Trophoblast cell (in vitro differentiated cells and primary cell): Measurements from ENCODE around the gene LAG3.
"Not testable (repeated sequence)": the region's sequence is repeated elsewhere in the genome, so short reads cannot be mapped to it uniquely, and the experiment has no call there.

Experiments
- DNase-seq, 2 donors: peaks; one replicate each; pipeline ENCODE4 v3.0.0-alpha.2; 2016
- H2AFZ ChIP-seq: 2 replicates; pipeline ENCODE4 v1.6.1; 2013; ENCODE audit warnings: low read length, moderate library complexity, mild to moderate bottlenecking; ENCODE audit not compliant: insufficient read depth, poor library complexity
- H2AK5ac ChIP-seq: 2 replicates; pipeline ENCODE4 v1.6.1; 2013; ENCODE audit warnings: mild to moderate bottlenecking, low read length
- H2BK120ac ChIP-seq: 2 replicates; pipeline ENCODE4 v1.6.1; 2013; ENCODE audit warnings: low read length, mild to moderate bottlenecking, moderate library complexity; ENCODE audit not compliant: insufficient read depth, poor library complexity
- H2BK12ac ChIP-seq: 2 replicates; pipeline ENCODE4 v1.6.1; 2013; ENCODE audit warnings: mild to moderate bottlenecking, low read length, moderate library complexity
- H2BK5ac ChIP-seq: 2 replicates; pipeline ENCODE4 v1.6.1; 2013; ENCODE audit warnings: low read length, low read depth, moderate library complexity, mild to moderate bottlenecking; ENCODE audit not compliant: poor library complexity
- H3K14ac ChIP-seq: 2 replicates; pipeline ENCODE4 v1.6.1; 2013; ENCODE audit warnings: mild to moderate bottlenecking, low read length
- H3K18ac ChIP-seq: 2 replicates; pipeline ENCODE4 v1.6.1; 2013; ENCODE audit warnings: mild to moderate bottlenecking, low read length
- H3K23ac ChIP-seq: 2 replicates; pipeline ENCODE4 v1.6.1; 2013; ENCODE audit warnings: low read length
- H3K27ac ChIP-seq: 2 replicates; pipeline ENCODE4 v1.5.1; 2013; ENCODE audit warnings: low read depth, mild to moderate bottlenecking, inconsistent platforms, low read length, moderate library complexity
- H3K27me3 ChIP-seq: 2 replicates; pipeline ENCODE4 v1.6.1; 2013; ENCODE audit warnings: inconsistent platforms, mild to moderate bottlenecking, low read length, moderate library complexity; ENCODE audit not compliant: insufficient read depth
- H3K36me3 ChIP-seq, 2 experiments: 1 replicate in 1 of 2; 2 replicates in 1 of 2; pipeline ENCODE4 v1.6.1; 2013; ENCODE audit warnings: low read length in 2 of 2, mild to moderate bottlenecking in 2 of 2, moderate library complexity in 1 of 2; ENCODE audit not compliant: insufficient read depth in 2 of 2, control insufficient read depth in 1 of 2
- H3K4ac ChIP-seq: 2 replicates; pipeline ENCODE4 v1.6.1; 2013; ENCODE audit warnings: low read depth, mild to moderate bottlenecking, low read length, moderate library complexity
- H3K4me1 ChIP-seq, 2 experiments: 1 replicate in 1 of 2; 2 replicates in 1 of 2; pipeline ENCODE4 v1.6.1; 2013; ENCODE audit warnings: low read length in 2 of 2, mild to moderate bottlenecking in 2 of 2, moderate library complexity in 1 of 2; ENCODE audit not compliant: insufficient read depth in 2 of 2, control insufficient read depth in 1 of 2
- H3K4me2 ChIP-seq: 2 replicates; pipeline ENCODE4 v1.6.1; 2013; ENCODE audit warnings: inconsistent platforms, mild to moderate bottlenecking, low read length, moderate library complexity
- H3K4me3 ChIP-seq: 2 replicates; pipeline ENCODE4 v1.5.1; 2013; ENCODE audit warnings: mild to moderate bottlenecking, low read depth, low read length, inconsistent platforms
- H3K79me1 ChIP-seq: one replicate; pipeline ENCODE4 v1.6.1; 2013; ENCODE audit warnings: low read length
- H3K79me2 ChIP-seq: 2 replicates; pipeline ENCODE4 v1.6.1; 2013; ENCODE audit warnings: low read length, mild to moderate bottlenecking; ENCODE audit not compliant: control insufficient read depth, insufficient read depth, poor library complexity
- H3K9ac ChIP-seq: 2 replicates; pipeline ENCODE4 v1.6.1; 2013; ENCODE audit warnings: mild to moderate bottlenecking, low read length
- H3K9me3 ChIP-seq: 2 replicates; pipeline ENCODE4 v1.6.1; 2013; ENCODE audit warnings: low read depth, mild to moderate bottlenecking, control low read depth, inconsistent platforms, low read length; ENCODE audit not compliant: insufficient read depth
- H4K12ac ChIP-seq: 2 replicates; pipeline ENCODE4 v1.6.1; 2013; ENCODE audit warnings: low read depth, mild to moderate bottlenecking, low read length, moderate library complexity
- H4K8ac ChIP-seq: 2 replicates; pipeline ENCODE4 v1.6.1; 2013; ENCODE audit warnings: low read depth, mild to moderate bottlenecking, low read length, moderate library complexity
- H4K91ac ChIP-seq: one replicate; pipeline ENCODE4 v1.6.1; 2013; ENCODE audit warnings: low read depth, mild to moderate bottlenecking, low read length, moderate library complexity
- WGBS: extraction: QIAGEN DNeasy Blood & Tissue Kit; methylation state at CpG from one replicate; pipeline ENCODE4 v1.1.7; 2013; ENCODE audit warnings: missing lambda C conversion rate; ENCODE audit not compliant: insufficient read length, insufficient coverage; ENCODE audit errors: extremely low coverage; 5-methylcytosine and 5-hydroxymethylcytosine counted together

The LAG3 gene

DNA sequence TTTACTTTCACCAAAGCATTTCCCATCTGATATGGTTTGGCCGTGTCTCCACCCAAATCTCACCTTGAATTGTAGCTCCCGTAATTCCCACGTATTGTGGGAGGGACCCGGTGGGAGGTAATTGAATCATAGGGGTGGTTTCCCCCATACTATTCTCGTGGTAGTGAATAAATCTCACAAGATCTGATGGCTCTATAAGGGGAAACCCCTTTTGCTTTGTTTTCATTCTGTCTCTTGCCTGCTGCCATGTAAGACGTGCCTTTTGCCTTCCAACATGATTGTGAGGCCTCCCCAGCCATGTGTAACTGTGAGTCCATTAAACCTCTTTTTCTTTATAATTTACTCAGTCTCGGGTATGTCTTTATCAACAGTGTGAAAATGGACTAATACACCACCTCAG lies 29.0 kb upstream of the LAG3 start:
- peaks cover 15 to 26% of the 10 kb centered on the region in 2 experiments for H3K36me3 ChIP-seq
- not testable (repeated sequence) for H3K9me3 ChIP-seq, H3K4ac ChIP-seq, H4K12ac ChIP-seq, DNase-seq, H3K27me3 ChIP-seq, H3K23ac ChIP-seq, H3K4me2 ChIP-seq, H3K79me2 ChIP-seq, H3K4me3 ChIP-seq, H2AFZ ChIP-seq, H3K9ac ChIP-seq, H2AK5ac ChIP-seq, H3K79me1 ChIP-seq, H3K14ac ChIP-seq, H2BK5ac ChIP-seq, H2BK120ac ChIP-seq, H4K8ac ChIP-seq, H4K91ac ChIP-seq, H2BK12ac ChIP-seq, H3K27ac ChIP-seq, H3K18ac ChIP-seq
- peaks cover 15 to 19% of the 10 kb centered on the region in 2 experiments for H3K4me1 ChIP-seq
- WGBS: no CpG with 5 or more reads among the region's 7 CpGs

DNA sequence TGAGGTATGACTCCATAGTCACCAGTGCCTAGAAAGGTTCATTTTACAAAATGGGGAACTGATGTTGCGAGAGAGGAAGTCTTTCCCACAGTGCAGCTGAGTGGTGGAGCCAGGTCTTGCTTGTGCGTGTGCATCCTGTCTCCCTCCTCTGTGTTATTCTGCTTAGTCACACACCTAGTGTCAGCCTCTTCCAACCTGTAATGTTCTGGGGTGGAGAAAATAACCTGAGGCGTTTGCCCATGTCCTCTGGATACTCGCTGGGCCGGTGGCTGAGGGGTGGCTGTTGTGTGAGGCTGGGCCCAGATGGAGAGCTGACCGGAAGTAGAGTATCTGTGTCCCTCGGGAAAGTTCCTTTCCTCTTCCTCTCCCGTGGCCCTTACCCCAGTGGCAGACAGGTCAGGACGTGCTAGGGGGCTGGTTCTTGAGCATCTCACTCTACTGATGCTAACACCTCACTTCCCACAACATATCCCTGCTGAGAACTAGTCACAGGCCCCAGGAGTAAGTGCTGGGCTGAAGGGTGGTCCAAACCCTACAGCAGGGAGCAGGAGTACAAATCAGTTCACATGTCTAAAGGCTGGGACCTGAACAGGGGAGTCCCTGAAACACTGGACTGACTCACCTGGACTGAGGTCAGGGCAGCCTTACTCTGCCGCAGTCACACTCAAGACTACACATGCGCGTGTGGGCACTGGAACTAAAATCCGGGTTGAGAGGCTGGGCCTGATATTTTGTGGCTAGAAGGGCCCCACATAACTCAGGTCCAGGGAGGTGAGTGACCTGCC lies 26.4 kb upstream of the LAG3 start:
- Histone ChIP-seq H2AK5ac (no peak overlapping the region), H3K4me3 (no peak overlapping the region), H2BK5ac (peak overlapping the region; percentile 6), H2AFZ (no peak overlapping the region), H3K27ac (peak overlapping the region; percentile 48), H2BK120ac (no peak overlapping the region), H3K4me1 (peaks cover 15 to 19% of the 10 kb centered on the region in 2 experiments), H3K27me3 (no peaks in the 10 kb centered on the region), H3K23ac (no peak overlapping the region), H3K4me2 (no peak overlapping the region), H3K4ac (no peak overlapping the region), H3K36me3 (peaks cover 37 to 51% of the 10 kb centered on the region in 2 experiments), H4K8ac (no peak overlapping the region), H3K14ac (no peak overlapping the region), H4K91ac (peak overlapping the region; percentile 52), H3K79me1 (no peaks in the 10 kb centered on the region), H3K9ac (no peak overlapping the region), H3K9me3 (peaks cover 5% of the 10 kb centered on the region), H3K79me2 (no peaks in the 10 kb centered on the region), H2BK12ac (no peak overlapping the region), H3K18ac (no peak overlapping the region), H4K12ac (no peak overlapping the region)
- peak; percentile 46 to 60 for DNase-seq
- no CpG with 5 or more reads among the region's 13 CpGs for WGBS

- H4K8ac ChIP-seq: no peak overlapping the region
- H4K12ac ChIP-seq: no peak overlapping the region
- H3K14ac ChIP-seq: no peak overlapping the region
- H3K18ac ChIP-seq: no peak overlapping the region
- no peak overlapping the region for H3K4ac ChIP-seq
- no peak overlapping the region for H2BK120ac ChIP-seq
- no peak overlapping the region for H2AK5ac ChIP-seq
- H3K79me1 ChIP-seq: peaks cover under 1% of the 10 kb centered on the region
- H2BK5ac ChIP-seq: no peak overlapping the region
- peaks cover 20 to 25% of the 10 kb centered on the region in 2 experiments for H3K4me1 ChIP-seq
- H3K27me3 ChIP-seq: no peaks in the 10 kb centered on the region
- H3K9ac ChIP-seq: no peak overlapping the region
- no peak for DNase-seq
- peaks cover 5% of the 10 kb centered on the region for H3K9me3 ChIP-seq
- no peak overlapping the region for H3K23ac ChIP-seq
- peaks cover 5% of the 10 kb centered on the region for H3K79me2 ChIP-seq
- H3K27ac ChIP-seq: no peak overlapping the region
- H3K4me3 ChIP-seq: no peak overlapping the region
- no peak overlapping the region for H3K4me2 ChIP-seq
- H2BK12ac ChIP-seq: no peak overlapping the region
- H3K36me3 ChIP-seq: peaks cover 46 to 61% of the 10 kb centered on the region in 2 experiments
- H4K91ac ChIP-seq: no peak overlapping the region
- H2AFZ ChIP-seq: no peak overlapping the region
- no CpG with 5 or more reads among the region's 4 CpGs for whole genome bisulfite sequencing
Measured at GRCh38 chr12:6747216-6747615, 25.1 kb upstream of the LAG3 start.

GRCh38 chr12:6748761-6749160 lies 23.6 kb upstream of the LAG3 start:
- Histone ChIP-seq H2BK12ac (no peak overlapping the region), H3K4ac (no peak overlapping the region), H2AK5ac (no peak overlapping the region), H3K9ac (no peak overlapping the region), H3K18ac (no peak overlapping the region), H3K79me2 (peaks cover 15% of the 10 kb centered on the region), H4K91ac (no peak overlapping the region), H3K79me1 (peaks cover 12% of the 10 kb centered on the region), H3K4me3 (no peak overlapping the region), H3K27ac (no peak overlapping the region), H3K23ac (no peak overlapping the region), H2BK120ac (no peak overlapping the region), H3K36me3 (peaks cover 46 to 61% of the 10 kb centered on the region in 2 experiments), H3K27me3 (no peaks in the 10 kb centered on the region), H4K12ac (no peak overlapping the region), H3K4me1 (peaks cover 20 to 25% of the 10 kb centered on the region in 2 experiments), H4K8ac (no peak overlapping the region), H3K4me2 (no peak overlapping the region), H3K9me3 (peaks cover 5% of the 10 kb centered on the region), H2AFZ (no peak overlapping the region), H2BK5ac (no peak overlapping the region), H3K14ac (no peak overlapping the region)
- WGBS: no CpG with 5 or more reads among the region's 28 CpGs
- DNase-seq: no peak
